GM21390 (cell line): ENCODE measurements around the gene HES2.
"Not testable (repeated sequence)": the region's sequence is repeated elsewhere in the genome, so short reads cannot be mapped to it uniquely, and the experiment has no call there.

Source experiments
- ATAC-seq: cut with Tn5 transposase; IDR thresholded peaks from one replicate; pipeline ENCODE4 v1.9.1; 2021; ENCODE audit not compliant: unreplicated experiment

HES2 gene

GRCh38 chr1:6454856-6455751 lies 35.4 kb upstream of the HES2 start:
- no peak for ATAC-seq

- ATAC-seq = not testable (repeated sequence)
Measured at GRCh38 chr1:6453895-6454855, 34.5 kb upstream of the HES2 start.

- no peak for ATAC-seq
Measured at GRCh38 chr1:6450943-6451373, 31.2 kb upstream of the HES2 start.

DNA sequence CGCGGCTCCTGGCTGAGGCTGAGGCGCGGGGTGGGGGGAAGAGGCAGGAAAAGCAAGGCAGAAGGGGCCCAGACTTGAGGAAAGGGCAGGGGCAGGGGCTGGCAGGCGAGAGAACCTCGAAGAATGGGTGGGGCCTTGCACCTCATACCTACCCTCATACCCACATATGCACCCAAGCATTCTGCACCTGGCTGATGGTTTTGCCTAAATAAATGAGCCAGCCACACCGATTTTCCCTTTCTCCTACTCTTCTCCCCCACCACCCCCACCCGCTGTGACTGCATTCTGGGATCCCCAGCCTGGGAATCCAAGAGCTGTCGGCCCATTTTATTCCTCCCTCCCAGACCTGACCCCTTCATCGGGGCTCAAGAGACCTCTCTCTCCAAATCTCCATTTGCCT lies 30.8 kb upstream of the HES2 start:
- not testable (repeated sequence) for ATAC-seq

GRCh38 chr1:6450005-6450450 lies 30.3 kb upstream of the HES2 start:
- no peak for ATAC-seq

DNA sequence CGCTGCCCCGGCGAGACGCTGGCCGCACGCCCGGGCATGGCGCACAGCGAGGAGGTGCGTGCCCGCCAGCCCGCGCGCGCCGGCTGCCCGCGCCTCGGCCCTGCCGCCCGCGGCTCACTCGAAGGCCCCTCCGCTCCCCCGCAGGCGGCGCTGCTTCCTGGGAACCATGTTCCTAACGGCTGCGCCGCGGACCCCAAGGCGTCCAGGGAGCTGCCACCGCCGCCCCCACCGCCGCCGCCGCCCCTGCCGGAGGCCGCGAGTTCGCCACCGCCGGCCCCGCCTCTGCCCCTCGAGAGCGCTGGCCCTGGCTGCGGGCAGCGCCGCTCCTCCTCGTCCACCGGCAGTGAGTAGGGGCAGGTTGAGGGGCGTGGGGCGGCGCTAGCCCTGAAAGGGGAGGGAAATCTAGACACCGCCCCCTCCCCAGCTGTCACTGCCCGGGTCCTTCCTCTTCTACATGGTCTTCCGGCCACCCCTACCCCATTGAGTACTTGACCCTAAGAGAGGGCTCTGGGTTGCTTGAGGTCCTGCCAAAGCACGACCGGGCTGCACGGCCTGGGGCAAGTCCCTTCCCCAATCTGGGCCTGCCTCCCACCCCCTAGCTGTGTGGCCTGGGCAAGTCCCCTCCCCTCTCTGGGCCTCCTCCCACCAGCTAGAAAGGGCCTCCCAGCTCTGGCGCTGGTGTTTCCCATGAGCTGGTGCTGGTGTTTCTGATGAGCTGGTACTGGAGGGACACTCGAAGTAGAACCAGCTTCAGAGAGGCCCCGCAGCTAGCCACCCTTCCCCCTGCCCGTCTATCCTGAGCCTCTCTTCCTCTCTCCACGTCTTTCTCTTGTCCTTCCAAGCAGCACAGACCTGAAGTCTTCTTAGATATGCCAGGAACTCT lies 29.3 kb upstream of the HES2 start:
- no peak for ATAC-seq

GRCh38 chr1:6447818-6448748 lies 28.4 kb upstream of the HES2 start:
- no peak for ATAC-seq

DNA sequence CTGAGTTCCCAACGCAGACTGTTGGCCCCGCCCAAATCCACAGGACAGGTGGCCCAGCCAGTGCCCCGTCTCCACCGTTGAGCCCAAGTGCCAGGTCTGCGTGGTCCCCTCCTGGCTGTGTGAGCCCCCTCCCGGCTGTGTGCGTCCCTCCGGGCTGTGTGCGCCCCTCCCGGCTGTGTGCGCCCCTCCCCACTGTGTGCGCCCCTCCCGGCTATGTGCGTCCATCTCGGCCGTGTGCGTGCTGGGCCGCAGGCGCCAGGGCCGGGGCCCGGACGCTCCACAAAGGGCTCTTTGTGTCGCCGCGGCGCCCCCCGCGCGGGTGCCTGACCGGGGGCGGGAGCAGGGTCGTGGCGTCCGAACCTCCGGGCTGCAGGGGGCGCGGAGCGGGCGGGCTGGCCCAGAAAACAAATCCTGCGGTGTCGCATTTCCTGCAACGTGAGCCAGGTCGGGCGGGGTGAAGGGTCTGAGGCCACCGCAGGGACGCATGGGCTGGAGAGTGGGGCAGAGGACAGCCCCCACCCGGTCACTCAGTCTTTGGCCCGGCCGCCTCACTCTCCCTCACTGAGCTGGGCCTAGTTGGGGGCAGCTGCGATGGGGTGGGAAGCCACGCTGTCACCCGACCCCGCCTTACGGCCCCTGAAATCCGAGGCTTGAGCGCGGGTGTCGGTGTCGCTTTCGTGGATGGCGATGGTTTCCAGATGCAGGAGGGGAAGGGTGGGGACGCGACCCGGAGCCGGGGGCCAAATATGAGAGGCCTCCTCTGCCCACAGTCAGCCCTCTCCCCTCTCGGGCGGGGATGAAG lies 27.5 kb upstream of the HES2 start:
- ATAC-seq = no peak

- no peak for ATAC-seq
Measured at GRCh38 chr1:6446665-6447015, 26.9 kb upstream of the HES2 start.

GRCh38 chr1:6445929-6446328 lies 26.2 kb upstream of the HES2 start:
- not testable (repeated sequence) for ATAC-seq

- ATAC-seq = no peak
Measured at GRCh38 chr1:6445062-6445763, 25.5 kb upstream of the HES2 start.

- no peak for ATAC-seq
Measured at GRCh38 chr1:6444377-6444776, 24.7 kb upstream of the HES2 start.

DNA sequence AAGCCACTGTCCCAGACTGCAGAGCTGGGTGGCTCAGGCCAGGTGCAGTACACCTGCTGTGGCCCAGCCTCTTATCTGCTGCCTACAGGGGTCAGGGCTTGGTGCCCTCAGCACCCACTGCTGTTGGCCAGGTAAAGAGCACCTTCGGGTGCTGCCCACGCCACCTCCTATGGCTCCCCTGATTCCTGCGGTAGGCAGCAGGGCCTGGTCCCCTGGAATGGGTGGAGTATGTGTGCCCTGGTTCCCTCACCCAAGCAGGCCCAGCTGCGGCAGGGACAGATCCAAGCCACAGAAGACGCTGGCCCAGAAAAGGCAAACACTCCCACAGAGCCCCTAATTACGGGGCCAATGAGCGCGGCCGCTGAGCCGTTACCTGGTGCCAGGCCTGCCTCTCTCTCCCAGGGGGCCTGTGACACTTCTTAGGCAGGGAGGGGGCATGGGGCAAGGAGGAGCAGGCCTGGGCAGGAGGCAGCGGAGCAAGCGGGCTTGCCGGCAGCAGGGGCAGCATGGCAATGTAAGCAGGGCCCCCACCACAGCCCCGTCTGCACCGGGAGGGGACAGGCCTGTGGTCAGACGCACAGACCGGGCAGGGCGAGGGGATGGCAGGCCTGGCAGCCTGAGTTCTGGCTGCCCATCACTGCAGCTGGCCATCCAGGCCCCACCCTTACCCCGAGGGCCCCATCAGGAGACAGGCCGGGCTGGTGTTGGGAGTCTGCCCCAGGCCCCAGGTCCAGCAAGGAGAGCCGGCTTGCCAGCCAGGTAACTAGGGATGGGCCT lies 23.8 kb upstream of the HES2 start:
- no peak for ATAC-seq

GRCh38 chr1:6441586-6441985 lies 21.9 kb upstream of the HES2 start:
- no peak for ATAC-seq

GRCh38 chr1:6440198-6441126 lies 20.7 kb upstream of the HES2 start:
- ATAC-seq = no peak

DNA sequence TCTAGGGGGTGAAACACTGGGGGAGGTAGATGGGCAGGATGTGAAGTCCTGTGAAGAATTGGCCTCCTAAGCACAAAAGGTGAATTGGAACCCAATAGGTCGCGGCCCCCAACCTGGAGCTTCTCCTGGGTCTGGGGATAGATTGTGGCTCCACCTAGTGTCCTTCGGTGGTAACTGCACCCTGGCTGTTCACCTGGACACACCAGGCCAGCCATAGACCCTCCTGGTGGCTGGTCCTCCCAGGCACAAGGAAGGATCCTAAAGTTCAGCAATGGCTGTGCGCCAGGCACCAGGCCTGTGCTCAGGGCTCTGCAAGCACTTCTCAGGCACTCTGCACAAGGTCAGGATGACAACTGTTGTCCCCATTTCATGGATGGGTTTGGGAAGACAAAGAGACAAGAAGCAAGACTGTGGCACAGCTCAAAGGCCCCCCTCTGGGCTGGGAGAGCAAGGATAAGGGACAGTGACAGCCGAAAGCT lies 18.4 kb upstream of the HES2 start:
- ATAC-seq = no peak
